ENCODE results near the gene NIPA2. TPM values are rescaled to one million over a fixed set of nuclear protein-coding genes. Genes with fewer than 3 reads are reported as not detected.

NIPA2 gene
- total RNA-seq, 1 experiment from 2014 or later: 96.1 TPM

- no peak for DNase-seq (ENCODE audit: low spot score)
Observed at GRCh38 chr15:22877607-22878006, 39.1 kb downstream of the NIPA2 start.

- no peak for DNase-seq (ENCODE audit: low spot score)
Observed at GRCh38 chr15:22878103-22878502, 39.6 kb downstream of the NIPA2 start.

GRCh38 chr15:22880068-22880980 lies 41.9 kb downstream of the NIPA2 start:
- DNase-seq (ENCODE audit: low spot score): no peak

GRCh38 chr15:22880981-22881738 lies 42.7 kb downstream of the NIPA2 start:
- DNase-seq (ENCODE audit: low spot score): no peak

- DNase-seq (ENCODE audit: low spot score): no peak
Observed at GRCh38 chr15:22881739-22882440, 43.4 kb downstream of the NIPA2 start.

- DNase-seq (ENCODE audit: low spot score): no peak
Observed at GRCh38 chr15:22883196-22883595, 44.7 kb downstream of the NIPA2 start.

- no peak for DNase-seq (ENCODE audit: low spot score)
Observed at GRCh38 chr15:22884344-22884743, 45.9 kb downstream of the NIPA2 start.

GRCh38 chr15:22885120-22885519 lies 46.7 kb downstream of the NIPA2 start:
- DNase-seq (ENCODE audit: low spot score): no peak

DNA sequence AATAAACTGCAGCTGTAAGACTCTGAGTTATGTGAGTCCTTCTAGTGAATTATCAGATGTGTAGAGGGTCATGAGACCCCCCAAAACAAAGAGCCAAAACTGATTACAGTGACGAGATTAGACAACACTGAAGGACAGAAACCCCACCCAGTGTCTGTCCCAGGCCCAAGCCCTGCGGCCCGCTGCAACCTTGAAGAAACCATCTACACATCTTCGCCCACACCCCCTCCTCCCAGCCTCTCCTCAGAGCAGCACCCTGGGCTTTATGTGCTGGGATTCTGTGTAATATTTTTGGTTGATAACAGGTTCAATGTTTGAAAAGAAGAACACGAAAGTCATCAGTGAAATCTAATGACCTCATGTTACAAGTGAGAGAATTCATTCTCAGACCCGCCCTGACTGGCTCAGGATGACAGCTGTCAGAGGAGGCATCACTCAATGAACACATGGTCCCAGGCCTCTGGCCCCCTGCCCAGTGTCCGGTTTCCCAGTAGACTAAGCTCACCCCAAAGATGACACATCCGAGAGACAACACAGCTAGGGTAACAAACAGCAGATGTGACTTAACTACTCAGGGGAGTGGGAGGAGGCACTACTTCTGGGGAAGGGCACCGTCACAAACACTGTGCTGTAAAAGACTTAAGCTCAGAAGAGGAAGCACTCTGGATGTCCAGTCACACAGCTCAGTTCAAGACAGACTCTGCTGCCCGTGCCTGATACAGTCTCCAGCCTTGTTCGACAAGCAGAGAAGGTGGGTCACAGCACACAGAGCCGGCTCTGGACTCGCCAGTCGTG lies 48.9 kb downstream of the NIPA2 start:
- peak; percentile 82 for DNase-seq (ENCODE audit: low spot score)

- peak; percentile 89 for DNase-seq (ENCODE audit: low spot score)
Observed at GRCh38 chr15:22888120-22888859, 49.8 kb downstream of the NIPA2 start.

- DNase-seq (ENCODE audit: low spot score): no peak
Observed at GRCh38 chr15:22889146-22889818, 50.8 kb downstream of the NIPA2 start.

GRCh38 chr15:22890296-22890695 lies 51.8 kb downstream of the NIPA2 start:
- no peak for DNase-seq (ENCODE audit: low spot score)

DNA sequence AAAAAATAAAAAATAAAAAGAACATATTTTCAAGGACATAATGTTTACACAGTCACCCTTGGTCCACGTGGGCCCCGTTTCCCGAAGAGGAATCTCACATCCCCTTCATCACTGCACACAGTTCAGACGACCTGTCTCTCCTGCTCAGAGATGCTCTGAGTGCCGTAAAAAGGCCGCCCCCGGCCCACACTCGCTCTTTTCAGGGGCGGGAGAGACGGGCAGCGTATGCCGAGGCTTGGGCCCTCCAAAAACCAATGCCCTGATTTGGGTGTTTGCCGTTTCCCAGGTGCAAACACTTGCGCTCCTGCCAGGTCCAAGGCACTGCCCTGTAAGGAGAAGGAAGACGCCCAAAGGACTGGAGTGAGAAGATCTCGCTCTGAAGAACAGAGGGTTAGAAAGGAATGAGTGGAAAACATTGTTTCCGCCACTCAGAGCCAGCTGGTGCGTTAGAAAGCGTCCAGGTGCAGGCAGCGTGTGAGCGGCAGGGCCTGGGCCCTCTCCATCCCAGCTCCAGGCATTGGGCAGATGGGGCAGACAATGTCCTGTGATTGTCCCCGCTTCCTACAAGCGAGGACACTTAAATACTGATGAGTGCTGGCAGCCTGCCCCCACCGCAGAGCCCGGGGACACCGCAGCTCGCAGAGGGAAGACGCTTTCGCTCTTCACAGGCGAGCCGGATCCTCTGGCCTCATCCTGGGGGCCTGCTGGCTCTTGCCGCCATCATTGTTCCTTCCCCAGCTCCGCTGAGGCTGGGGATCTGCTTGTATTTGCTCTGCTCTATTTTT lies 53.2 kb downstream of the NIPA2 start:
- no peak for DNase-seq (ENCODE audit: low spot score)

DNA sequence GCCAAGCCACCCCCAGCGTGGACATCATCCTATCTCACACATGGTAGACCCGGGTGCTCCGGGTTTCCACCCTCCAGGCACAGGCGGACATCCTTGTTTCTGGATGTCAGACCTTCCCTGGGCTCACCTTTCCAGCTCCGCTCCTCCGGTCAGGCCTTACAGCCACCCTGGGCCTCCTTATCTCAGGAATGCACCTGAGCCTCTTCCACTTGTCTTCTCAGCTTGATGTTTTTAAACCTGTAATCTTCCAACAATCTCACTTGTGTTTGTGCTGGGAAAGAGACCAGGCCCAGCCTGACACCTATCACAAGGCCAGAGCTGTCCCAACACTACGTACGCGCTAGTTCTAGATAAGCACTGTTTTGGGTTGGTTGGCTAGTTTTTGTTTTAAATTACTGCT lies 53.9 kb downstream of the NIPA2 start:
- DNase-seq (ENCODE audit: low spot score): no peak

- no peak for DNase-seq (ENCODE audit: low spot score)
Observed at GRCh38 chr15:22893081-22893480, 54.6 kb downstream of the NIPA2 start.

- no peak for DNase-seq (ENCODE audit: low spot score)
Observed at GRCh38 chr15:22893881-22894280, 55.4 kb downstream of the NIPA2 start.

DNA sequence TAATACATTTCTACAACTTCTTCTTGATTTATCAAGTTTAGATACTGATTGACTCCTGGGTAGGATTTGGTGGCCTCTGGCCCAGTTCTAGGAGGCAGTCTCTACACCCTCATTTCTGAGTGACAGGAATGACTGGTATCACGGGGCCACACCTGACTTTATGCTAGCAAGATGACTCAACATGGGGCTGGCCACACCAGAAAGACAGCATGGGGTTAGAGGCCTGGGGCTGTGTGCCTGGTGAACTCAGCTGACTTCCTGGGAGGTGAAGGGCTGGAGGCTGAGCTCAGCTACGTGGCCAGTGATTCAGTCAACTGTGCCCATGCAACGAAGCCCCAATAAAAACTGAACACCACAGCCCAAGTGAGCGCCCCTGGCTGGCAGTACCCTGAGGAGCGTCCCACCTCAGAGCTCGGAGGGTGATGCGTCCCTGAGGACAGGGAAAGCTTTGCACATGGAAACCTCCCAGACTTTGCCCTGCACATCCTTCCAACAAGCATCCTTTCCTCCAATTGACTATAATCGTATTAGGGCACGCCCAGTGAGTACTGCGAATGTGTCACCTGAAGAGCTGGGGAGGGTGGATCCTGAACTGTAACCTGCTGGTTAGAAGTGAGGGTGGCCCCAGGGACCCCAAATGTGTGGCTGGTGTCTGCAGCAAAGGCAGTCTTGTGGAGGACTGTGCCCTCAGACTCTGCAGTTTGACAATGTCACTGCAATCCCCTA lies 57.2 kb downstream of the NIPA2 start:
- DNase-seq (ENCODE audit: low spot score): peak; percentile 92

DNA sequence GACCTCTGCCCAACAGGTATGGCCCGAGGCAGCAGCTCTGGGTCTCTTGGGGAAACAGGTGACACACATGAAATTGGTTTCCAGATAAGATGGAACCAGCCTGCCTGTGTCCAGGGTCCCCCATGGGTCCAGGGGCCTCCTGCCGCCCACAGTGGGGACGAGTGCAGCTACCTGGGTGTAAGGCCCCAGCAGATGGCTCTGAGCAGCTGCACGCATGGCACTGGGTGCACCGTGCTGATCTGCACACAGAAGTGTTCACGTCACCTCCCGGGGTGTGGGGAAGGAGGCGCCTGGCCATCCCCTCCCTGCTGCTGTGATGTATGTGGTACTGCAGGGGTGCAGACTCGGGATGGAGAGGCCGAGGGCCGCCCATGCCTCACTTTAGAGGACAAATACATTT lies 63.6 kb downstream of the NIPA2 start:
- no peak for DNase-seq (ENCODE audit: low spot score)

DNA sequence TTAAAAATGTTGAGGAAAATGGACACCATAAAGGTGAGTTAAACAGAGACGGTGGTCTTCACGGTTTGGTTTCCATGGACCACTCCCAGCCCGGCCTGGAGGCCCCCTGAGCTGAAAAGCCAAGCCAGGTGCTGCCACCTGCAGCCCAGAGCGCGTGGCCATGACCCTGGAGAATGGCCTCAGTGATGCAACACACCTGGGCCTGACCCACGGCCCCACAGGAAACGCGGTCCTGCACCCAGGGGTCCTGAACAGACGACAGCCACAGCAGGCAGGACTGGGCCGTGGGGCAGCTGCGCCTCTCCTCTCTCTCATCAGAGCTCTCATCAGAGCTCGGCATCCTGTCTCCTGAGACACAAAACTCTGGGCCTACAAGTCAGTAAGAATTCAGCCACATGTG lies 64.1 kb downstream of the NIPA2 start:
- no peak for DNase-seq (ENCODE audit: low spot score)
